A549 (cell line): ENCODE results near the gene SFT2D1.

Experiments
- ATOH8 ChIP-seq: fragments of 250-450 bp; sonication (Bioruptor Pico); IDR thresholded peaks from 2 replicates; pipeline ENCODE4 v1.5.0; 2020; ENCODE audit warnings: low read depth, mild to moderate bottlenecking, moderate library complexity
- CEBPB ChIP-seq, 2 experiments: fragments of >200 bp in 1 of 2; sonication (Bioruptor Twin) in 1 of 2; formaldehyde crosslinking in 1 of 2; IDR thresholded peaks; 2 replicates each; pipeline ENCODE4 v1.6.1; 2012 to 2016
- CHD2 ChIP-seq: fragments of 150-350 bp; IDR thresholded peaks from 2 replicates; pipeline ENCODE4 v1.6.1; 2014; ENCODE audit warnings: low read length; ENCODE audit not compliant: partially characterized antibody
- CTCF ChIP-seq: fragments of >200 bp; sonication (Bioruptor Twin); formaldehyde crosslinking; IDR thresholded peaks from 3 replicates; pipeline ENCODE4 v1.5.1; 2016
- FOSL2 ChIP-seq, 2 experiments: fragments of 450-650 bp in 1 of 2; fragments of >200 bp in 1 of 2; sonication (Bioruptor Twin) in 1 of 2; formaldehyde crosslinking; IDR thresholded peaks; 2 replicates each; pipeline versions ENCODE4 v1.5.0 to v1.6.1; 2016 to 2020; ENCODE audit warnings: mild to moderate bottlenecking in 1 of 2, moderate library complexity in 1 of 2
- HDAC2 ChIP-seq: fragments of 200-600 bp; sonication (generic); IDR thresholded peaks from 2 replicates; pipeline ENCODE4 v1.6.1; 2016
- HES2 ChIP-seq: fragments of >200 bp; sonication (Bioruptor Twin); formaldehyde crosslinking; IDR thresholded peaks from 2 replicates; pipeline ENCODE4 v1.6.1; 2016
- MAFK ChIP-seq: fragments of 450-650 bp; IDR thresholded peaks from 2 replicates; pipeline ENCODE4 v1.6.1; 2014; ENCODE audit not compliant: partially characterized antibody
- MAX ChIP-seq: IDR thresholded peaks from 2 replicates; pipeline ENCODE4 v1.6.1; 2012
- POLR2A ChIP-seq: IDR thresholded peaks from 2 replicates; pipeline ENCODE4 v1.6.1; 2012; ENCODE audit warnings: mild to moderate bottlenecking, low read length
- RAD21 ChIP-seq, 2 experiments: fragments of >200 bp in 1 of 2; sonication (Bioruptor Twin) in 1 of 2; formaldehyde crosslinking in 1 of 2; IDR thresholded peaks in 1 of 2; conservative IDR thresholded peaks in 1 of 2; 2 replicates in 1 of 2; 3 replicates in 1 of 2; pipeline ENCODE4 v1.6.1; 2012 to 2018; ENCODE audit warnings: inconsistent platforms in 1 of 2
- RNF2 ChIP-seq: fragments of 200-600 bp; sonication (generic); IDR thresholded peaks from 2 replicates; pipeline ENCODE4 v1.6.1; 2016; ENCODE audit warnings: low read depth, mild to moderate bottlenecking, antibody characterized with exemption, moderate library complexity, borderline replicate concordance
- USF2 ChIP-seq: fragments of 450-650 bp; IDR thresholded peaks from 2 replicates; pipeline ENCODE4 v1.6.1; 2014; ENCODE audit warnings: antibody characterized with exemption
- ZFP36 ChIP-seq: fragments of 450-650 bp; IDR thresholded peaks from 2 replicates; pipeline ENCODE4 v1.6.1; 2014; ENCODE audit warnings: borderline replicate concordance; ENCODE audit not compliant: partially characterized antibody

GRCh38 chr6:166305562-166306117, 36.7 kb downstream of the SFT2D1 start:
- TF ChIP-seq POLR2A (no peak), ATOH8 (CRISPR knock-in tag) (no peak), RNF2 (no peak), HDAC2 (no peak), USF2 (no peak), CTCF (no peak), HES2 (no peak), FOSL2 (IDR thresholded peaks at IDR 0.05) (no peak), FOSL2 (CRISPR knock-in tag; IDR thresholded peaks at IDR 0.05) (no peak), MAX (no peak), ZFP36 (no peak), MAFK (no peak), CHD2 (no peak), RAD21 (conservative IDR thresholded peaks at IDR 0.05 in 1 of 2, IDR thresholded peaks at IDR 0.05 in 1 of 2) (no peak), CEBPB (IDR thresholded peaks at IDR 0.05) (no peak)
